ENCODE results near the gene C19orf33.
"Not testable (repeated sequence)": the region's sequence is repeated elsewhere in the genome, so short reads cannot be mapped to it uniquely, and the experiment has no call there.

The C19orf33 gene

DNA sequence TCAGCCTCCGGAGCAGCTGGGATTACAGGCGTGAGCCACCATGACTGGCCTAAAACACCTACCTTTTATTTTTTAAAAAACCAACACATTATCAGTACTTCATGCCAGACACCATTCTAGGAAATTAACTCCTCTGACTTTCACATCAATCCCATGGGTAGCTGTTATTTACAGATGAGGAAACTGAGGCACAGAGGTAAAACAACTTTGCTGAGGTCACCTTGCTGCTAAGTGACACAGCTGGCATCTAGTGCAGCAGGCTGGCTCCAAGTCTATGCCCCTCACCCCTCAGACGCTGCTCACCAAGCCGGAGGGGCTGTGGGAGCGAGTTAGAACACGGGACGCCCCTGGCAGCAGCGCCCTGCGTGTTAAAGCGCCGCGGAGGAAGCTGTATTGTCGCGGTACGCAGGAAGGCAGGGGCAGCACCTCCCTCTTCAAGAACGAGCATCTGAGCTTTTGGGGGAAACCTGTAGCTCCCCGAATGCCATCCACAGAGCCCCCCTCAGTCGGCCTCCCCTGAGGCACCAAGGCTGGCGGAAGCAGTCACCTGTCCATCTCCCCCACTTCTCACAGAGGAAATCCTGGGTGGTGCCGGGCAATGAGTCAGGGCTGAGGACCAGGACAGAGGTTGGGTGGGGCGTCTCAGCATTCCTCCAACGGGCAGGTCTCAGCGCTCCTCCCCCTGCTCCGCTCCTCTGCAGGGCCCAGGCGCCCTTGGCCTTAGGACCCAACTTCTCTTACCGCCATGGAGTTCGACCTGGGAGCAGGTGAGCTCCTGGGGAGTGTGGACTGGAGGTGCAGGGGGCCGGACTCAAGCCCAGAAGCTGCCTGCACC is at the start of gene C19orf33:
TSS of gene C19orf33 (plus strand) at position 735 of the 835 bp plus-strand sequence. CDS start at position 746, 11 bp downstream.
- in situ Hi-C loops (cut with MboI; ENCODE audit: low sequenced_read_pairs): no loop called here

DNA sequence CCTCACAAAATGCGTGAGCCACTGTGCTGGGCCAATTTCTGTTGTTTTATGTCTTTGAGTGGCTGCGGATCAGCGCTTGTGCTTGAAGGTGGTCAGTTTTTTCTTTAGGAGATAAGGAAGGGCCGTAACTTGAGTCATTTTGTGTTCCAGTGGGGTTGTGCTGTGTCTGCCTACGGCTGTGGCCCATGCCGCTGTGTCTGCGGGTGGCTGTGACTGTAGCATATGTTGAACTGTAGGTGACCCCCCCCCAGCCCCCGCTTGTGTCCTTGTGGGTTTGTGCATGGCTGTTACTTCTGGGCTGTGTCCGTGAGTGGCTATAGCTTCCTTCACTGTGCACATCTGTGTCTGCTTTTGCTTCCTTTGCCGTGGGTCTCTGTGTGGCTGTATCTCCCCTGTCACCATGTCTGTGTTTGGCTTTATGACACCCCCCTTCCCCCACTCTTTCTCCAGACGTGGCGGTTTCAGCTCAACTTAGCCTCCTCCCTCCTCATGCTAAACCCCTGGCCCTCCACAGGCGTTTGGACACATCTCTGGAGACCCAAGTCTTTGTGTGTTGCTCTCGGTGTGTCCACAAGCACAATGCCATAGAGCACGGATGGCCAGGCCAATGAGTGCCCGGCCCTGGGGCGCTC is 48.6 kb upstream of the C19orf33 start:
- in situ Hi-C loops (cut with MboI; ENCODE audit: low sequenced_read_pairs): no loop called here

DNA sequence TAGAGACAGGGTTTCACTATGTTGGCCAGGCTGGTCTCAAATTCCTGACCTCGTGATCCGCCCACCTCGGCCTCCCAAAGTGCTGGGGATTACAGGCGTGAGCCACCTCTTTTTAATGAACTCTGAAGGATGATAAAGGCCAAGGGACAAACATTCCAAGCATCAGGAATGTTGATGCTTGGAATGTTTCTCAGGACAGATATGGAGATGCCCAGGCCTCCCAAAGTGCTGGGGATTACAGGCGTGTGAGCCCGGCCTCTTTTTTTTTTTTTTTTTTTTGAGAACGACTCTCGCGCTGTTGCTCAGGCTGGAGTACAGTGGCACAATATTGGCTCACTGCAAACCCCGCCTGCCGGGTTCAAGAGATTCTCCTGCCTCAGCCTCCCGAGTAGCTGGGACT is 42.1 kb upstream of the C19orf33 start:
- in situ Hi-C loops (cut with MboI; ENCODE audit: low sequenced_read_pairs): not testable (repeated sequence)

DNA sequence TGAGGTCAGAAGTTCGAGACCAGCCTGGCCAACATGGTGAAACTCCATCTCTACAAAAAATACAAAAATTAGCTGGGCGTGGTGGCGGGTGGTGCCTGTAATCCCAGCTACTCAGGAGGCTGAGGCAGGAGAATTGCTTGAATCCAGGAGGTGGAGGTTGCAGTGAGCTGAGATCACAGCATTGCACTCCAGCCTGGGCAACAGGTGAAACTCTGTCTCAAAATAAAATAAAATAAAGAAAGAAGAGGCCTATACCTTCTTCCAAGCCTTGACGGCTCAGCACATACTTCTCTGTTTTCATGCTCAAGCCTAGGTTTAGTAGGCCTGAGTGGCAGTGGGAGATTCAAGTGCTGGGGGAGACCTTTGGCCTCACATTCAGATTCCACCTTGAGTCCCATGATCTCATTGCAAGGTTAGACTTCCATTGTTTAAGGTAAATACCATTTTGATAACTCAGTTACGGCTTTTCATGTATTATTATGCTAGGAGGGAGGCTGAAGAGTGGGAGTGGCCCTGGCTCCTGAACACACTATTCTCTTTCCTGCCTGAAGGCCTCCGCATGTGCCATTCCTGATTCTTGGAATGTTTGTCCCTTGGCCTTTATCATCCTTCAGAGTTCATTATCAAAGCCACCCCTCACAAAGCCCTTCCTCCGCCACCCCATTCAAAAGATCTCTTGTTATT is 41.3 kb upstream of the C19orf33 start:
- in situ Hi-C loops (cut with MboI; ENCODE audit: low sequenced_read_pairs): no loop called here

GRCh38 chr19:38263689-38264485 is 40.2 kb upstream of the C19orf33 start:
- in situ Hi-C loops (cut with MboI; ENCODE audit: low sequenced_read_pairs): no loop called here

- in situ Hi-C loops (cut with MboI; ENCODE audit: low sequenced_read_pairs): no loop called here
These were observed 39.4 kb upstream of the C19orf33 start, which contains the start of gene SPINT2 for GRCh38 chr19:38264486-38265212. SPINT2 (plus strand) TSS chr19:38264573; CDS start chr19:38264893, 320 bp downstream.

DNA sequence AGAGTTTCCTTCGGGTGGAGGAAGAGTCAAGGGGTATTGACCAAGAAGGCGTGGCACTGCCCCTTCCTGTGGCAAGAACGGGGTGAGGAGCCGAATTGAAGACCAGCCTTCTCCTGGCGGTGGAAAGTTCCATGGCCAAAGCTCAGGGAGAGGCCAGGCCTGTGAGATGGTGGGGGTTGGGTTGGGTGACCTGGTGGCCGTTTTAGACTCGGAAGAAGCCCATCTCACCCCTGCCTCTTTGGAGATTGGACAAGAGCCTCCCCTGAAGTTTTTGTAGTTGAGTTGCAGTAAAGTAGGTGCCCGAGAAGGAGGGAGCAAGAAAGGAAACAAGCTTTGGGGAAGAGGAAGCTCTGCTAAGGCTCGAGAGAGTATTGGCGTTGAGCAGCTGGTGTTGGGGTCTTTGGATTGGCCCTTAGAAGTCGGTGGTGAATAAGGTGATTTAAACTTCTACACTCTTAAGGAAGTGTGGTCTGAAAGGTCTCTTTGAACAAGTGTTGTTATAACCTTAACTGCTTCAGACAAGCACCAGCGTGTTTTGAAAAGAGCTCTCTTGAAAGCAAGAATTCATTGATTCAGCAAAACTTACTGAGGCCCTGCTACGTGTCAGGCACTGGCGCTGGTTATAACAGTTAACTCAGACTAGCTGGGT is 38.7 kb upstream of the C19orf33 start:
- in situ Hi-C loops (cut with MboI; ENCODE audit: low sequenced_read_pairs): no loop called here

DNA sequence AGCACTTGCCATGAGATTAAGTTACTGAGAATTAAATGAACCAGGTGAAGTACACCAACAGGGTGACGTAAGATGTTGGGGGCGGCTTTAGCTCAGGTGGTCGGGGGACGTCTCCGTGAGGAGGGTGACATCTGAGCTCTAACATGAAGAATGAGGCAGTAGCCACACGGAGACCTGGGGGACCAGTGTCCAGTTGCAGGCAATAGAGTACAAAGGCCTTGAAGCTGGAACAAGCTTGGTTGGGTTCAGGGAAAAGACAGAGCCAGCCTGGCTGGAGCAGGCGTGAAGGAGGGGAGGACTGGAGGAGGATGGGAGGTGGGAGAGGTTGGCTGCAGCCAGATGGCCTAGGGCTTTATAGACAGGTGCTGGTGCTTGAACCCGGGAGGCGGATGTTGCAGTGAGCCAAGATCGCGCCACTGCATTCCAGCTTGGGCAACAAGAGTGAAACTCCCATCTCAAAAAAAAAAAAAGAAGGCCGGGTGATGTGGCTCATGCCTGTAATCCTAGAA is 38.1 kb upstream of the C19orf33 start:
- in situ Hi-C loops (cut with MboI; ENCODE audit: low sequenced_read_pairs): no loop called here

- in situ Hi-C loops (cut with MboI; ENCODE audit: low sequenced_read_pairs): no loop called here
These were observed 37.0 kb upstream of the C19orf33 start for GRCh38 chr19:38266981-38267597.

DNA sequence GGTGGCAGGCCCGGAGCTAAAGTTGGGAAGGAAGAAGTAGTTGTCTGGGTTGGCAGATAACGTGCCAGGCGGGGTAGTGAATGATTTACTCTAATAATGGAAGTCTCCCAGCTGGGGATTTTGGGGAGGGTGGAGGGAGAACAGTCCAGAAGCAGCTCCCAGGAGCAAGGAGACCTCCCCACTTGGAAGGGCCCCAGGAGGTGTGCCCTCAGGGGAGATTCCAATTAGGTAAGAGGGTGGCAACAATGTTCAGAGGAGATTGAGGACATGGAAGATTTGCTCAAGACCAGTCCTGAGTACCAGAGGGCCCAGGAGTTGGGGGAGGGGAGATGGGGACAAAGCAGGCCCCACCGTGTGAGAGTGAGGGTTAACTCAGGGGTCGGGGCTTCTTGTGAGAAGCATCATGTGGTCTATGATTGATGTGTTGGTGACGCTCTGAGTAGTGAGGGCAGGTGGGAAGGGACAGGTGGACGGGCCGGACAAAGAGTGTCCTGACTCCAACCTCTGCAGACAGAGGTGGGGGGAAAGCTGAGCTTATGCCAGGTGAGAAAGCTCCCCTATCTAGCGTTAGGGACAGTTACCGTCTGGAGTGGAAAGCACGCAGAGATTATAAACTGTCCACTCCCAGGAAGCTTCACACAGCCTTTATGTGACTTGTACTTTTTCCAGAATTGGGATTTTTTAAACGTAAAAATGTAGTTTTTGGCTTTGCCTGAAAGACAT is 36.1 kb upstream of the C19orf33 start:
- in situ Hi-C loops (cut with MboI; ENCODE audit: low sequenced_read_pairs): no loop called here

GRCh38 chr19:38268539-38268938 is 35.5 kb upstream of the C19orf33 start:
- in situ Hi-C loops (cut with MboI; ENCODE audit: low sequenced_read_pairs): no loop called here

DNA sequence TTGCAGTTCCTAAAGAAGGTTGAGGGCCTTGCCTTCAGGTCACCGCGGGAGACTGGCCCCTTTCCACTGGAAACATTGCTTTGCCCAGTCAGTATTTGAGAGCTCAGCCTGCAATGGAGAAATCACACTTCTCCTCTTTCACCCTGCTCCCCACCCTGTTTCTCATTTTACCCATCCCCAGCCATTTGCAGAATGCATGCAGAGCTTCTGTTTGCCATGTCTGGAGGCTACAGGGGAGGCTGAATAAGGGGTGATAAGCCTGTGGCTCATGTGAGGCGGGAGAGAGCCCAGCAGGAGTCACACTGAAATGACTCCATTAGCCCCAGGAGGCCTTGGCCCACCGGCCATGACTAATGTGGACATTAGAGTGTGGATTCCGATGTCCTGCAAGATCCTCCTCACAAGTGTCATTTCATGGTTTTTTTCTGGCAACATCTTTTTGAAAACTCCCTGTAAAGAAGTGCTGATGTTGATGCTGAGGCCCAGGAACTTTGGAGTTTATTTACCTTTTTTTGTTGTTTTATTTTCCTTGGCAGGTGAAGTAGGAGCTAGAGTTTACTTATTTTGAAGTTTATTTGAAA is 33.4 kb upstream of the C19orf33 start:
- in situ Hi-C loops (cut with MboI; ENCODE audit: low sequenced_read_pairs): no loop called here

GRCh38 chr19:38273499-38273898 is 30.6 kb upstream of the C19orf33 start:
- in situ Hi-C loops (cut with MboI; ENCODE audit: low sequenced_read_pairs): no loop called here

GRCh38 chr19:38274739-38275138 is 29.3 kb upstream of the C19orf33 start:
- in situ Hi-C loops (cut with MboI; ENCODE audit: low sequenced_read_pairs): no loop called here

- in situ Hi-C loops (cut with MboI; ENCODE audit: low sequenced_read_pairs): no loop called here
These were observed 27.0 kb upstream of the C19orf33 start for GRCh38 chr19:38276942-38277517.

- in situ Hi-C loops (cut with MboI; ENCODE audit: low sequenced_read_pairs): no loop called here
These were observed 26.5 kb upstream of the C19orf33 start for GRCh38 chr19:38277549-38277948.

GRCh38 chr19:38277969-38278680 is 25.9 kb upstream of the C19orf33 start:
- in situ Hi-C loops (cut with MboI; ENCODE audit: low sequenced_read_pairs): no loop called here
